ENCODE data around the gene FBXL19. TPM values are rescaled to one million over a fixed set of nuclear protein-coding genes. Genes with fewer than 3 reads are reported as not detected.

Gene FBXL19
- total and polyA plus RNA-seq, 2 donors (not counting 1 experiment from before 2014, with no cell fraction given) = 9.0 to 25.0 TPM

DNA sequence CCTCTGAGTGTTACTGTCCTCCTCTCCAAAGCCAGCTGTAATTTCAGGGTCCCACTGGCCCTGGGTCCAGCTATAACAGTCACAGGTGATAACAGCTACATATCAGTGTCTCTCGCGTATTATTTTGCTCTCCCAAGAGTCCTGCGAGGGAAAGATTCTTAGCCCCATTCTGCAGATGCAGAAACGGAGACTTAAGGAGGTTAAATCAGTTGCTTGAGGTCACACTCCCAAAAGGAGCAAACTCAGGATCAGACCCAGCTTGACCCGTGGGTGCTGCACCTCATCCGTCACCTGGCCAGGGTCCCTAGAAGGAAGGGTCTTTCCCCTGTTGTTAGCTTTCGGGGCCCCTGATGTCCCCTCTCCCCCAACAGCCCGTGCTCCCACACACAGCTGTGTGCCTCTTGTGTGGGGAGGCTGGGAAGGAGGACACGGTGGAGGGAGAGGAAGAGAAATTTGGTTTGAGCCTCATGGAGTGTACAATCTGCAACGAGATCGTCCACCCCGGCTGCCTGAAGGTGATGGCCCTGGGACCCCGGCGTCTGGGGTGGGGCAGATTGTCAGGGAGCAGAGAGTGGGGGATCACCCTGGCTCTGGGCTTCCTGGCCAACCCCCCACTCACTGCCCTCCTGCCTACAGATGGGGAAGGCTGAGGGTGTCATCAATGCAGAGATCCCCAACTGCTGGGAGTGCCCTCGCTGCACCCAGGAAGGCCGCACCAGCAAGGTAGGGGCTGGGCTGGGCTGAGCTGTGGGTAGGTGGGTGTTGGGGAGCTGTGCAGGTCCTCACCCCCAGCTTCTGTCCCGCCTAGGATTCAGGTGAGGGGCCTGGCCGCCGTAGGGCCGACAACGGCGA is 3.8 kb downstream of the FBXL19 start:
- no peak overlapping the region for H3K4me2 ChIP-seq (replicated peaks; ENCODE audit: low read depth, low read length, poor library complexity, severe bottlenecking)
- Mint-ChIP-seq H3K4me3 (no peak overlapping the region), H3K27me3 (no peaks in the 10 kb centered on the region), H3K9me3 (ENCODE audit: insufficient read depth) (no peaks in the 10 kb centered on the region), H3K4me1 (peaks cover 13% of the 10 kb centered on the region), H3K27ac (no peak overlapping the region)
- 95% methylated on average over 15 of the region's 22 CpGs for WGBS (ENCODE audit: insufficient coverage)
- no peaks in the 10 kb centered on the region for H3K9me3 ChIP-seq (ENCODE audit: control extremely low read depth in 1 of 3, control insufficient read depth in 2 of 3, insufficient read depth in 1 of 3, low read length in 2 of 3)
- no peaks in the 10 kb centered on the region for H3K27me3 ChIP-seq (replicated peaks in 1 of 4; ENCODE audit: control extremely low read depth in 1 of 4, control insufficient read depth in 3 of 4, insufficient read depth in 4 of 4, low read length in 3 of 4)
- DNase-seq (no peak), ATAC-seq (ENCODE audit: low read depth) (no peak)
- ChIA-PET POLR2A (interaction anchor here (0.6 to 0.9 kb wide), 3 partner anchors 83 to 186 kb away, joined by 3 to 4 read pairs (median 4); no protein-coding TSS in a partner anchor), CTCF (interaction anchor here (2.3 to 5.0 kb wide), 2 partner anchors 15 to 23 kb away, joined by 4 to 23 read pairs; no protein-coding TSS in a partner anchor)
- peaks cover 0 to 14% of the 10 kb centered on the region in 2 experiments for H3K36me3 ChIP-seq (replicated peaks in 1 of 2; ENCODE audit: control extremely low read depth in 1 of 2, control insufficient read depth in 1 of 2, extremely low read depth in 1 of 2, insufficient read depth in 2 of 2, low read length in 1 of 2)
- H3K4me3 ChIP-seq (ENCODE audit: control extremely low read depth in 1 of 5, extremely low read depth in 1 of 5, insufficient read depth in 1 of 5, low read depth in 2 of 5, low read length in 4 of 5) = no peak overlapping the region
- no peaks in the 10 kb centered on the region for H3K79me2 ChIP-seq (ENCODE audit: control insufficient read depth, insufficient read depth, low read length)
- TF ChIP-seq, protein P1, sequence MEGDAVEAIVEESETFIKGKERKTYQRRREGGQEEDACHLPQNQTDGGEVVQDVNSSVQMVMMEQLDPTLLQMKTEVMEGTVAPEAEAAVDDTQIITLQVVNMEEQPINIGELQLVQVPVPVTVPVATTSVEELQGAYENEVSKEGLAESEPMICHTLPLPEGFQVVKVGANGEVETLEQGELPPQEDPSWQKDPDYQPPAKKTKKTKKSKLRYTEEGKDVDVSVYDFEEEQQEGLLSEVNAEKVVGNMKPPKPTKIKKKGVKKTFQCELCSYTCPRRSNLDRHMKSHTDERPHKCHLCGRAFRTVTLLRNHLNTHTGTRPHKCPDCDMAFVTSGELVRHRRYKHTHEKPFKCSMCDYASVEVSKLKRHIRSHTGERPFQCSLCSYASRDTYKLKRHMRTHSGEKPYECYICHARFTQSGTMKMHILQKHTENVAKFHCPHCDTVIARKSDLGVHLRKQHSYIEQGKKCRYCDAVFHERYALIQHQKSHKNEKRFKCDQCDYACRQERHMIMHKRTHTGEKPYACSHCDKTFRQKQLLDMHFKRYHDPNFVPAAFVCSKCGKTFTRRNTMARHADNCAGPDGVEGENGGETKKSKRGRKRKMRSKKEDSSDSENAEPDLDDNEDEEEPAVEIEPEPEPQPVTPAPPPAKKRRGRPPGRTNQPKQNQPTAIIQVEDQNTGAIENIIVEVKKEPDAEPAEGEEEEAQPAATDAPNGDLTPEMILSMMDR (IDR thresholded peaks at IDR 0.05) = no peak
- TF ChIP-seq EZH2 (IDR thresholded peaks at IDR 0.05; ENCODE audit: borderline replicate concordance, insufficient read depth, low read depth, low read length, poor library complexity, severe bottlenecking) = no peak
- H2AFZ ChIP-seq (ENCODE audit: insufficient read depth, low read depth, low read length, poor library complexity, severe bottlenecking) = no peak overlapping the region
- no peaks in the 10 kb centered on the region for H4K20me1 ChIP-seq (ENCODE audit: control insufficient read depth, insufficient read depth, low read length, poor library complexity, severe bottlenecking)
- intact Hi-C loops (cut with micrococcal nuclease) = no loop called here
- peaks cover 0 to 11% of the 10 kb centered on the region in 2 donors for H3K4me1 ChIP-seq (ENCODE audit: control insufficient read depth in 2 of 2, insufficient read depth in 2 of 2, low read length in 2 of 2)
- no peak overlapping the region for H3K27ac ChIP-seq (ENCODE audit: low read length in 2 of 2)
- no peak overlapping the region for H3K9ac ChIP-seq (ENCODE audit: low read length)

All from B cell (primary cell).